ENCODE measurements around the gene PTCSC3.
"Not testable (repeated sequence)": the region's sequence is repeated elsewhere in the genome, so short reads cannot be mapped to it uniquely, and the experiment has no call there.

The PTCSC3 gene

DNA sequence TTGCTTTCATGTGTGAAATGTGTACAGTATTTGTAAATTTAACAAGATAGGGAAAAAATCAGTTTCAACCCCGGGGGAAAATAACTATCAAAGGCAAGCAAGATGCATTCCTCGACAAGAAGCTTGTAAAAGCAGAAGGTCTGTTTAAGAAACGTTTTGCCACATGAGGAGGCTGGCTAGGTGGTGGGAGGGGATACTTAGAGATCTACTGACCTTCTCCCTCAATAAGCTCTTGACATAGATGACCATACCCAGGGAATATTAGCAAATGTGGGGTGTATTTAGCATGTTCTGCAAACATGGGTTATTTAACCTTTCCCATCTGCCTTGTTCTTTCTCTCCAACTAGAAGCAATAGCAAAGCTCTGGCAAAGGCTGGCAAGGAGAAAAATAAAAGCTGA, 4.9 kb downstream of the PTCSC3 start:
- DNase-seq, result no peak

DNA sequence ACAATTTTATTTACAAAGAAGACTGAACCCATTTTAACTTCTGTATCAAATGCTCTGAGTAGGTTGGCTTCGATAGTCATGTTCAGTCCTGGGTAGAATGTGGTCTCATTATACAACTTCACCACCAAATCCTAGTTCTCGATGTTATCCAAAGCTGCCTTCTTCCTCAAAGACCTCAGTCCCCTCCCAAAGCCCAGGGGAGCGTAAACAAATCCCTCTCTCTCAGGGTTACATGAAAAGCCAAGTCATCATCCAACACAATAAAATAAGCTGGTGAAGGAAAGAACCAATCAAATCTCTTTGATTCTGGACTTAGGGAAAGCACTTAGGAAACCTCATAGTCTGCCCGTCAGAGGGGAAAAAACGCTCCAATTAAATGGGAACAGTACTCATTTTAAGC, 9.1 kb downstream of the PTCSC3 start:
- DNase-seq, result no peak

DNA sequence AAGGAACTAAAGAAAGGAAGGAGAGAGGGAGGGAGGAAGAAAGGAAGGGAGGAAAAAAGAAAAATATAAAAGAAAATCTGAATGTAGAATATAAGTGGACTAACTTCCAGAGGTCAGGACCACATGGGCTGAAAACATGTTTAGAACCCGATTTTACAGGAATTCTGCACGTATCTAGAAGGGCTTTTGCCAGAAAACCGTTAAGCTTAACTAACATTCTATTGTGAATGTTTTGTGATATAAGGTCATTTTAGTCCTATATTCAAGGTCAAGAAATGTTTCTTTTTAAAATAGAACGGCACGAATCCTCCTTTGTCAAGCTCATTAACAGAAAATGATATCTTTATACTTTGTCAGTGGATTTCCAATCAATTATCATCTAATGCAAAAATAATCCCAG, 13.1 kb downstream of the PTCSC3 start:
- no peak for DNase-seq

DNA sequence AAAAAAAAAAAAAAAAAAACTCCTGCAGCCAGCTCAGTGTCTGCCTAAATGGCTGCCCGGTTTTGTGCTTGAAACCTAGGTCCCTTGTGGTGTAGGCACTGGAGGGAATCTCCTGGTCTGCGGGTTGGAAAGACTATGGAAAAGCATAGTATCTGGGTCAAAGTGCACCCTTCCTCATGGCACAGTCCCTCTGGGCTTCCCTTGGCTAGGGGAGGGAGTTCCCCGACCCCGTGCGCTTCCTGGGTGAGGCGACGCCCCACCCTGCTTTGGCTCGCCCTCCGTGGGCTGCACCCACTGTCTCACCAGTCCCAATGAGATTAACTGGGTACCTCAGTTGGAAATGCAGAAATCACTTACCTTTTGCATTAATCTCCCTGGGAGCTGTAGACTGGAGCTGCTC, 14.3 kb downstream of the PTCSC3 start:
- DNase-seq, result no peak

DNA sequence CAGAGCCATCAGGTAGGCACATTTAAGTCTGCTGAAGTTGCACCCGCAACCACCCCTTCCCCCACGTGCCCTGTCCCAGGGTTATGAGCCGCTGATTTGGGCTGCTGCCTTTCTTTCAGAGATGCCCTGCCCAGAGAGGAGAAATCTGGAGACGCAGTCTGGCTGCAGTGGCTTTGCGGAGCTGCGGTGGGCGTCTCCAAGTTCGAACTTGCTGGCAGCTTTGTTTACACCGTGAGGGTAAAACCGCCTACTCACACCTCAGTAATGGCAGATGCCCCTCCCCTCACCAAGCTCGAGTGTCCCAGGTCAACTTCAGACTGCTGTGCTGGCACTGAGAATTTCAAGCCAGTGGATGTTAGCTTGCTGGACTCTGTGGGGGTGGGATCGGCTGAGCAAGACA, 14.7 kb downstream of the PTCSC3 start:
- DNase-seq, result no peak

DNA sequence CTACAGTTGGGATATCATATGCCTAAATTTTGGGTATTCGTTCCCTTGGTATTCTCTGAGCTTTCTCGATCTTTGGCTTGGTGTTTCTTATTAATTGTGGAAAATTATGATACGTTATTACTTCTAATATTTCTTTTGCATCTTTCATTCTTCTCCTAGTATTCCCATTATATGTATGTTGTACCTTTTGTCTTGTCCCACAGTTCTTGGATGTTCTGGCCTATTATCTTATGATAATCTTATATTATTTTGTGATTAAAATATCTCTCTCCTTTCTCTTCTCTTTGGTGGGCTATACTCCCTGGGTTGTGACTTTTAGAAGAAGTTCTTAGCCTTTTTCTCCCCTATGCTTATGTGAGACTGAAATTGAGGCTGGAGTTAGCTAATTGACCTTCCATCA, 25.2 kb downstream of the PTCSC3 start:
- no peak for DNase-seq

DNA sequence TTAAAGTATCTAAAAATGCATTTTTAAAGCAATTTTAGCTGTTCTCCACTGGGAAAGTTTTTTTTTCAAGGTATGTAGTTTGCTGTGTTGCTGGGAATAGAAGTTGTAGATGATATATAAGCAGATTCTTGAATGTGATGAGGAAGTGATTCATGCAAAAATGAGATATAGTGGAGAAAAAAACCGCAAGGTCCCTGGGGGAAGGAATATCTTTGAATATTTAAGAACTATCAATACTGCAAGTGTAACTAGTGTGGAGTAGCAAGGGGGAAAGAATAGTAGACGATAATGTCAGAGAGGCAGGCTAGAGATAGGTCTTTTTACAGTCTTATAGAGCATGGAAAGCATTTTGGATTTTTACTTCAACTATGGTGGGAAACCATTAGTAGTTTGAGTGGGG, 42.5 kb downstream of the PTCSC3 start:
- no peak for DNase-seq

DNA sequence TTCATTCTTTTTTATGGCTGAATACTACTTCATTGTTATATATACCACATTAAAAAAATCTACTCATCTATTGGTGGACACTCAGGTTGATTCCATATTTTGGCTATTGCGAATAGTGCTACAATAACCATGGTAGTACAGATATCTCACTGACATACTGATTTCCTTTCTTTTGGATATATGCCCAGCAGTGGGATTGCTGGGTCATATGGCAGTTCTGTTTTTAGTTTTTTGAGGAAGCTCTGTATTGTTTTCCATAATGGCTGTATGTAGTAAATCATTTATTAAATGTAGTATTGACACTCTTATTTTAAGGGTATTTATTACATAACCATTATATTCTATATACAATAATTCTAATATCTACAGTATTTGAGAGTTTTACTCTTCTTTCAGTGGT, 43.7 kb downstream of the PTCSC3 start:
- no peak for DNase-seq

DNA sequence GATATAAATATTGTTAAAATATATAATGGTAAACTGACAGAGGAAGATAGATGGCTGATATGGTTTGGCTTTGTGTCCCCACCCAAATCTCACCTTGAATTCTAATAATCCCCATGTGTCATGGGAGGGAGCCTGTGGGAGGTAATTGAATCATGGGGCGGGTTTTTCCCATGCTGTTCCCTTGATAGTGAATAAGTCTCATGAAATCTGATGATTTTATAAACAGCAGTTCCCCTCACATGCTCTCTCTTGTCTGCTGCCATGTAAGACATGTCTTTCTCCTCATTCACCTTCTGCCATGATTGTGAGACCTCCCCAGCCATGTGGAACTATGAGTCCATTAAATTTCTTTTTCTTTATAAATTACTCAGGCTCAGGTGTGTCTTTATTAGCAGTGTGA, 46.3 kb downstream of the PTCSC3 start:
- no peak for DNase-seq

DNA sequence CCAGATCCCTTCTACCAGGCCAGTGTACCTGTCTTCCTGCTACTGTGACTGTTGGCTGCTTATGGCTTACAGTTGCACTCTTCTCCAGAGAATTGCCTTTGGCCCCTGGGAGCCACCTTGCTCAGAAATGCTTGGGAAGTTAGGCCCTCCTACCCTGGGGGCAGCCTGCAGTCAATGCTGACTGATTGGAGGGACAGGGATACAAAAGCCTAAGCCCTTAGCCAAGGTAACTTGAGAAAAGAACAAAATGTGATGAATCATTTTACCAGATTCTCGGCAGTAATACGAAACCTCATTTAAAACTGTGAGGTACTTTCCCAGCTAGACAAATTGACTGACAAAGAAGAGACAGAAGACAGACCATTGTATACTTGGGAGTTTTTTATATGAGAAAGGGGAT, 47.3 kb downstream of the PTCSC3 start:
- no peak for DNase-seq

DNA sequence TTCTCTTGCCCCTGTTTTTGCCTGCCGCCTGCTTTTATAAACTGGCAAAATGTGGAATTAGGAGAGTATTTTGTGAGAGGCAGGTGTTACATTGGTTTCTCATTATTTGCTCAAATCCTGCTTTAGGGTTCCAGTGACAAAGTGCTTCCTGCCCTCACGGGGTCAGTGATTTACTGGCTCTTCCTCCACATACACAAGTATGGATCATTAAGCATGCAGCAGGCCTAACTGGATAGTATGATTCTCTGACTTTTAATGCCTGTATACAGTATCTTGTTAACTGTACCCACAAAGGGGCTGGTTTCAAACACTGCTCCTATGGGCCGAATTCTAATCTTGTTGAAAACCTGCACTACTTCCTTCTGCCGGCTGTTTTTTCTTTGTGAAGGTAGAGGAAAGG, 63.2 kb downstream of the PTCSC3 start:
- no peak for DNase-seq

DNA sequence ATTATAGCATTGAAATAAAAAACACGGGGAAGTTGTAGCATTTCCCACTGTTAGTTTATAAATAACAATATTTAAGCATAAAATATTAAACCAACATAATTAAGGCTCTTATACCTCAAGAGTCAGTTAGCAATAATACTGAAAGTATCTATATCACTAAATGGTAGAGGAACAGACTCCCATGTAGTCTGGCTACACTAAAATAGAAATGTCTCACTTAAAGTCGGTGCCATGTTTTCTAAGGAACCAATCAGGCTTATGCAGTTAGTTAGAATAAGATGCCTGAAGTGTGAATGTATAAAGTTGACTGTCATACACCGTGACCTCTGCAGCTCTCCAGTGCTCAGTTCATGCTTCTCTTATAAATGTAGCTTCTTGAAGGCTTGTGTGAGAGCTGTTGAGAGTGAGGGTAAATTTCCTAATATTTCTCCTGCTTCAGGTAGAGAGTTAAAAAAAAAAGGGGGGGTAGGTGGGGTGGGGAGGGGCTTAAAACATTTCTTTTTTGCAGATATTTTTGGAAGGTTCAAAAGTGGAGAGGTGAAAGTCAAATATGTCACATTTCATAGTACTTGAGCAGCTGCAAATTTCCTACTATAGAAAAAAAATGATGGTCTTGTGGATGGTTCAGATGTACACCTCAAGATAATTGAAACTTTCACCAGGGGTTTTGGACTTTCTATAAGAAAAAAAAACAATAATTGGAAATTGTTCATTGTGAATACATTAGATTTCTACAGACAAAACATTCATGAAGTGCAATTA, 64.5 kb downstream of the PTCSC3 start:
- DNase-seq, result no peak

DNA sequence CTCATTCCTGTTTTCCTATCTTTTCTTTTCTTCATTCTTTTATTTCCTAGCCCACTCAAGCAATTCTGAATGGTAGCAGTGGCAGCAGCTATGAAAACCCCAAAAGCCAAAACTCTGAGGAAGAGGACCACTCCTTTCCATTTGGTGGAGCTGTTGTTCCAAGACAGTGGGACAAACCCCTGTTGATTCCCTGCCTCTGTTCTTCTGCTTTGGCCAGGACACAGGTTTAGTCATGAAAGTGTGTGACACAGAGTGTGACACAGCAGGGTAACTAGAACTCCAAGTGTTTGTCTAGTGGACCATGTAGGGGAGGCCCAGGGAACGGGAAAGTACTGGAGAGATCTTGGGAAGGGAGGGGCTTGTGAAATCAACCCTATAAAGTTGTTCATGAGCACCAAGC, 71.1 kb downstream of the PTCSC3 start:
- no peak for DNase-seq

DNA sequence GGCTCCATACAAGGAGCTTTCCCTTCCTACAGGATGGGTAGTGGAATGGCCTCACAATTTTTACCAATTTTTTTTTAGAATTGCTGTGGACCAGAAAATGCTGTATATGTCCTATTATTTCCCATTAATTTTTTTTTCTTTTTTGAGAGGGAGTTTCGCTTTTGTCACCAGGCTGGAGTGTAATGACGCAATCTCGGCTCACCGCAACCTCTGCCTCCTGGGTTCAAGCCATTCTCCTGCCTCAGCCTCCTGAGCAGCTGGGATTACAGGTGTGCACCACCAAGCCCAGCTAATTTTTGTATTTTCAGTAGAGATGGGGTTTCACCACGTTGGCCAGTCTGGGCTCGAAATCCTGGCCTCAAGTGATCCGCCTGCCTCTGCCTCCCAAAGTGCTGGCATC, 72.3 kb downstream of the PTCSC3 start:
- not testable (repeated sequence) for DNase-seq

DNA sequence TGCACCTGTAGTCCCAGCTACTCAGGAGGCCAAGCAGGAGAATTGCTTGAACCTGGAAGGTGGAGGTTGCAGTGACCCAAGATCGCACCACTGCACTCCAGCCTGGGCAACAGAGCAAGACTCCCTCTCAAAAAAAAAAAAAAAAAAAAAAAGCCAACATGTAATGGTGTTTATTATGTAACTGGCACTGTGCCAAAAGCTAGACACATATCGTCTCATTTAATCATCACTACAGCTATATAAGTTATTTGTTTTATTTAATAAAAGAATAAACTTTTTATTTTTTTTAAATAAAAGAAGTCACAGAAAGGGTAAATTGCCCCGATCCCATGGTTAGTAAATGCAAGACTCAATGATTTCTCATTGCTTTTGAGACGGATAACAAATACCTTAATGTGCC, 76.9 kb downstream of the PTCSC3 start:
- DNase-seq, result no peak

DNA sequence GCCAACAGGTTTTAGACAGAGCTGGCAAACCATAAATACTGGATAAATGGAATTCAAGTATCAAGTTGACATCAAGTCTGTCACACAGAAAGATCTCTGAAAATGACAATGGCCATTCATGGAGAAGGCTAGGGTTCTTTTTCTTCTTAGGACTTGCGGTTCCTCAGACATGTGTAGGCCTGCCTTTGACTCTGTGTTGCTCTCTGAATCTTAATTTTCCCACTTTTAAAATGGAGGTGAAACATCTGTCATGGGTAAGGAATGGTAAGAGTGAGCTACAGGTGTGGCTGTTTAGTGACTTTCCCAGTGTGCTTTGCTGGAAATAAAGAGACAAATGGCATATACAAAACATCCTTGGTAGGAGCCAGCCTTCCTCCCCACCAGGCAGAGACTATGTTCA, 79.2 kb downstream of the PTCSC3 start:
- no peak for DNase-seq

DNA sequence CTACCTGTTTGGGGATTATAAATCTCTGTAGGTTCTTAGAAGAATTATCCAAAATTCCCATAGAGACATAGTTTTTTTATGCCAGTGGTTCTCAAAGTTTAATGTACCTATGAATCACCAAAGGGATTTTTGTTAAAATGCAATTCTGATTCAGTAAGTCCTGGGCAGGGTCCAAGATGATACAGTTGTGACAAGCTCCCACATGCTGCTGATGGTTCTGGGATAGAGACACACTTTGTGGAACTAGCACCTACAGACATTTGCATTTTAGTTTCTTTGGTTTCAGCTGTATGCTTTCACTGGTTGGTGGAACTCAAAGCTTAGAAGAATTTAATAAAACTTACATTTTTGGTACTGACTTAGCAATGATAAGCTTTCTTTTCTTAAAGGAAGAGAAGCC, 80.4 kb downstream of the PTCSC3 start:
- DNase-seq, result no peak

DNA sequence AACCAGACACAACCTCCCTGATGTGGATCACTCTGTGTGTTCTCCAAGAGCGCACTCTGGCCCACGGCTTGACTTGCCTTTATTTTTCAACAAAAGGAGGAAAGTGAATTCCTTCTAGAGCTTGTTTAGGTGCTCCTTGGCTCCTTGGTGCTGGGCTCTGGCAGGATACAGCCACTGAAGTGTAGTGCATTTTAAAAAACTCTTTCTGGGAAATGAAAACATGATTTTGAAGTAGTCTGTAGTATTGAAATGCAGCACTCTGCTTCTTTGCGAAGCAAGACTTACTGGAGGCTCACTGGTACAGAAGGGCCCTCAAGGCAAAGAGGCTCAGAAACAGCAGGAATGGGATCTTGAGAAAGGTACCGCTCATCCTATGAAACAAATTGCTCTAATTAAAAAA, 81.6 kb downstream of the PTCSC3 start:
- DNase-seq, result no peak

DNA sequence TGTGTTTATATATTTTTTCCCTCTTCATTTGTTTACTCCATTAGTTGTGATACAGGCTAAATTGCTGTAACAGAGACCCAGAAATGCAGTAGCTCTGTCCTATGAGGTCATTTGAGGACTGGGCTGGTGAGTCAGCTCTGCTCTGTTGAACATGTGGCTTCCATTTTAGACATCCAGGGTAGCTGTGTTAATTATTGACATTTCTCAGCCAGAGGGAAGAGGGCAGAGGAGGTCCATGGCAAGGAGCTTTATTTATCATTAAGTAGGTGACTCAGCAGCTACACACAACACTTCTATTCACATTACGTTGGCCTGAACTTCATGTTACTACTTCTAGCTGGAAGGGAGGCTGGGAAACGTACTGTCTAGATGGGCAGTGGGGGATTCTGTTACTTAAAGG, 85.4 kb downstream of the PTCSC3 start:
- DNase-seq, result no peak

DNA sequence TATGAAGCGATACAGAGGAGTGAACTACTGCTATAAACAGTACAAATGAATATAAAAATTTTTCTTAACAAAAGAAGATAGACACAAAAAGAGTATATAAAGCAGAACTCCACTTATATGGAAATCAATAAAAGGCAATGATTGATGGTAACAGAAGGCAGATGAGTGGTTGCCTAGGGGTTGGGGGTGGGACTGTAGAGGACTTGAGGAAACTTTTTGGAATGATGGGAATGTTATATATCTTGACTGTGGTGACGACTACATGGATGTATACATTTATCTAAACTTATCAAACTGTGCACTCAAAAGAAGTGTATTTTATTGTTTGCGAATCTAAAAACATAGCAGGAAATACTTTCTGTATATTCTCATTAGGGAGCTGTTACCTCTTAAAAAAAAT, 89.1 kb downstream of the PTCSC3 start:
- no peak for DNase-seq

DNA sequence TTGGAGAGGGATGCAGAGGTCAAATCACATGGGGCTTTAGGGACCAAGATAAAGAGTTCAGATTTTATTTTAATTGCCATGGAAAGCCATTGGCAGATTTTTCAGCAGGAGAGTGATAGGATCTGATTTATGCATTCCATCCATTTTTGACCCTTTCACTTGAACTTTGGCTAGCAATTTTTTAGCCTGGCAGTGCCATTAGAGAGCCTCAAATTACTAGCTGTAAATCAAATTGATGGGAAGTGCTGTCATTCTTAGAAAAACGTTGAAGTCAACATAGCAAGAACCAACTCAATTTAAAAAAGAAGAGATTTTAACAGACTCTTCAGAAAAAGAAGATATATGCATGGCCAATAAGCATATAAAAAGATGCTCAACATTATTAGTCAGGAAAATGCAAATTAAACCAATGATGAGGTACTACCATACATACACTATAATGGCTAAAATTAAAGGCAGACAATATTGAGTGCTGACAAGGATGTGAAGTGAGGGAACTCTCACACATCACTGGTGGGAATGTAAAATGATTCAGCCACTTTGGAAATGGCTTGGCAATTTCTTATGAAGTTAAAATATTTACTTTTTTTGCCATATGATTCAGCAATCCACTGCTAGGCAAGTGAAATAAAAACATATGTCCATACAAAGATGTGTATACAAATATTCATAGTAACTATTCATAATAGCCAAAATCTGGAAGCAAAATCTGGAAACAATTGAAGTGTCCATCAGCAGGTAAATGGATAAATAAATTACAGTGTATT, 89.7 kb downstream of the PTCSC3 start:
- DNase-seq, result no peak

DNA sequence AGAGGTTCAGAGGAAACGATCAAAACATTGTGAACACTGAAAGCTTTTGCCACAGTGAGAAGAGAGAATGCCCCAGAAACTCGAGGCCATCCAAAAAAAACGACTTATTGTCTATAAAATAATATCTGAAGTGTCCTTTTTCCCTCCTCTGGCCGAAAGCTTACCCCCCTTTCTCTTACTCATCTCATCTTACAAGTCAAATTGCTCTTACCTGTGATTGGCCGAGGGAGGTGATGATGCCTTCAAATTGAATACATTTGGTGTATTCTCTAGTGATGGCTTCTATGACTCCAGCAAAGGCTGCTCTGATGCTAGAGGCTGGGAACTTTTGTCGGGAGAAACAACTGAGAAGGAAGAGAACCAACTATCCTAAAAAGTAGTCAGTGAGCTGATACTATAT, 90.7 kb downstream of the PTCSC3 start:
- DNase-seq, result no peak
